Smooth muscle cell (in vitro differentiated cells): Measurements from ENCODE around the gene HOXB4. TPM values are rescaled to one million over a fixed set of nuclear protein-coding genes. Genes with fewer than 3 reads are reported as not detected.
"Not testable (repeated sequence)": the region's sequence is repeated elsewhere in the genome, so short reads cannot be mapped to it uniquely, and the experiment has no call there.

Source experiments
- DNase-seq: peaks from one replicate; lab custom pipeline; 2025; ENCODE audit not compliant: unreplicated experiment; lab: John Stamatoyannopoulos, UW
- H2AFZ ChIP-seq: fragments of 200-600 bp; sonication (generic); 2 replicates; pipeline ENCODE4 v1.6.0; 2016; ENCODE audit warnings: antibody characterized with exemption, low read depth, mild to moderate bottlenecking
- H3F3A ChIP-seq: fragments of 200-600 bp; sonication (generic); 2 replicates; pipeline ENCODE4 v1.6.0; 2017; ENCODE audit warnings: antibody characterized with exemption, low read depth
- H3K27ac ChIP-seq: fragments of 200-600 bp; sonication (generic); 2 replicates; pipeline ENCODE4 v1.5.1; 2016; ENCODE audit warnings: low read depth, mild to moderate bottlenecking
- H3K27me3 ChIP-seq: fragments of 200-600 bp; sonication (generic); 2 replicates; pipeline ENCODE4 v1.6.1; 2016; ENCODE audit warnings: low read depth, mild to moderate bottlenecking
- H3K36me3 ChIP-seq: fragments of 200-600 bp; sonication (generic); 2 replicates; pipeline ENCODE4 v1.5.1; 2016; ENCODE audit warnings: low read depth
- H3K4me1 ChIP-seq: fragments of 200-600 bp; sonication (generic); 2 replicates; pipeline ENCODE4 v1.5.1; 2016; ENCODE audit warnings: low read depth
- H3K4me2 ChIP-seq: fragments of 200-600 bp; sonication (generic); 2 replicates; pipeline ENCODE4 v1.6.0; 2016; ENCODE audit warnings: mild to moderate bottlenecking
- H3K4me3 ChIP-seq: fragments of 200-600 bp; sonication (generic); 2 replicates; pipeline ENCODE4 v1.5.1; 2016; ENCODE audit warnings: mild to moderate bottlenecking
- H3K79me2 ChIP-seq: fragments of 200-600 bp; sonication (generic); 2 replicates; pipeline ENCODE4 v1.6.0; 2016; ENCODE audit warnings: low read depth, mild to moderate bottlenecking
- H3K9ac ChIP-seq: fragments of 200-600 bp; sonication (generic); 2 replicates; pipeline ENCODE4 v1.6.0; 2016; ENCODE audit warnings: low read depth
- H3K9me3 ChIP-seq: fragments of 200-600 bp; sonication (generic); replicated peaks from 2 replicates; pipeline ENCODE4 v1.5.1; 2016; ENCODE audit warnings: low read depth
- H4K20me1 ChIP-seq: fragments of 200-600 bp; sonication (generic); 2 replicates; pipeline ENCODE4 v1.6.0; 2016; ENCODE audit warnings: low read depth
- WGBS: methylation state at CpG from one replicate; pipeline ENCODE4 v1.1.7; 2016; ENCODE audit warnings: low lambda C conversion rate; 5-methylcytosine and 5-hydroxymethylcytosine counted together
- polyA plus RNA-seq: library from polyadenylated mRNA; unstranded; fragments of >200 nt; fragmentation: Nextera tagmentation; extraction: Ambion mirVana; gene quantifications from 2 replicates; pipeline ENCODE4 v1.2.1, GENCODE V29; 2016
- total RNA-seq: library from RNA; depleted of rRNA; stranded (reverse); fragments of >200 nt; gene quantifications from 2 replicates; pipeline ENCODE4 v1.2.3, GENCODE V29; 2014
- TF ChIP-seq, protein P1 (sequence below): fragments of 200-600 bp; sonication (generic); IDR thresholded peaks from 2 replicates; pipeline ENCODE4 v1.5.1; 2017; ENCODE audit warnings: borderline replicate concordance, mild to moderate bottlenecking, antibody characterized with exemption; ENCODE audit not compliant: insufficient read depth, poor library complexity, severe bottlenecking

The HOXB4 gene
- total and polyA plus RNA-seq, 2 experiments from 2014 or later: 0.96 to 2.6 TPM

DNA sequence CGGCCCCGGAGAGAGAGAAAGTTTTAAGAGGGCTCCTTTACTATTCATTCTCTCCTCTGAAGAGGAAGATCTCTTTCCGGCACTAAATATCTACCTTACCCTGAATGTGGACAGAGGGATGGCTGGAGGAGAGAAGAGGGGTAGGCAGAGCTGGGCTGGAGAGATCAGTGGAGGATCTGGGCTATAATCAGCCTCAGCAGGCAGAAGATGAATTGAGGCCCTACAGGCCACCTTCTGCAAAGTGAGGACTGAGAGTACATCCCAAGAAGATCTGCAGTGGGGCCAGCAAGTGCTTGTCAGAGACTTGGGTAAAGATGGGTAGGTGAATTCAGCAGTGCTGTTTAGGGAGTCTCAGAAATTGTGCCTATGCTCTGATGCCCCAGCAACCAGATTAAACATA, 40.8 kb downstream of the HOXB4 start:
- Histone ChIP-seq H3F3A (peaks cover 7% of the 10 kb centered on the region), H3K9me3 (no peaks in the 10 kb centered on the region), H3K27ac (peak overlapping the region; percentile 58), H3K4me1 (peaks cover 15% of the 10 kb centered on the region), H3K9ac (no peak overlapping the region), H3K4me2 (no peak overlapping the region), H3K27me3 (peaks cover 2% of the 10 kb centered on the region), H3K79me2 (peaks cover 16% of the 10 kb centered on the region), H3K36me3 (no peaks in the 10 kb centered on the region), H2AFZ (no peak overlapping the region), H4K20me1 (no peaks in the 10 kb centered on the region), H3K4me3 (no peak overlapping the region)
- TF ChIP-seq, protein P1, sequence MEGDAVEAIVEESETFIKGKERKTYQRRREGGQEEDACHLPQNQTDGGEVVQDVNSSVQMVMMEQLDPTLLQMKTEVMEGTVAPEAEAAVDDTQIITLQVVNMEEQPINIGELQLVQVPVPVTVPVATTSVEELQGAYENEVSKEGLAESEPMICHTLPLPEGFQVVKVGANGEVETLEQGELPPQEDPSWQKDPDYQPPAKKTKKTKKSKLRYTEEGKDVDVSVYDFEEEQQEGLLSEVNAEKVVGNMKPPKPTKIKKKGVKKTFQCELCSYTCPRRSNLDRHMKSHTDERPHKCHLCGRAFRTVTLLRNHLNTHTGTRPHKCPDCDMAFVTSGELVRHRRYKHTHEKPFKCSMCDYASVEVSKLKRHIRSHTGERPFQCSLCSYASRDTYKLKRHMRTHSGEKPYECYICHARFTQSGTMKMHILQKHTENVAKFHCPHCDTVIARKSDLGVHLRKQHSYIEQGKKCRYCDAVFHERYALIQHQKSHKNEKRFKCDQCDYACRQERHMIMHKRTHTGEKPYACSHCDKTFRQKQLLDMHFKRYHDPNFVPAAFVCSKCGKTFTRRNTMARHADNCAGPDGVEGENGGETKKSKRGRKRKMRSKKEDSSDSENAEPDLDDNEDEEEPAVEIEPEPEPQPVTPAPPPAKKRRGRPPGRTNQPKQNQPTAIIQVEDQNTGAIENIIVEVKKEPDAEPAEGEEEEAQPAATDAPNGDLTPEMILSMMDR: no peak
- 79% methylated on average over 3 of the region's 3 CpGs for WGBS
- no peak for DNase-seq

GRCh38 chr17:48535793-48536559, 42.2 kb downstream of the HOXB4 start:
- H3K4me1 ChIP-seq, H3F3A ChIP-seq, DNase-seq, H3K4me2 ChIP-seq, H3K36me3 ChIP-seq, H3K4me3 ChIP-seq, H4K20me1 ChIP-seq, H2AFZ ChIP-seq, H3K9ac ChIP-seq, H3K9me3 ChIP-seq, H3K79me2 ChIP-seq: not testable (repeated sequence)
- H3K27me3 ChIP-seq: peaks cover 16% of the 10 kb centered on the region
- 94% methylated on average over 9 of the region's 9 CpGs for WGBS
- H3K27ac ChIP-seq: peak overlapping the region; percentile 29

- Histone ChIP-seq H3K79me2 (no peaks in the 10 kb centered on the region), H4K20me1 (no peaks in the 10 kb centered on the region), H3F3A (no peaks in the 10 kb centered on the region), H3K27me3 (peaks cover 41% of the 10 kb centered on the region), H2AFZ (no peak overlapping the region), H3K27ac (no peak overlapping the region), H3K9ac (no peak overlapping the region), H3K9me3 (no peaks in the 10 kb centered on the region), H3K4me2 (no peak overlapping the region), H3K4me1 (no peaks in the 10 kb centered on the region), H3K4me3 (no peak overlapping the region), H3K36me3 (no peaks in the 10 kb centered on the region)
- WGBS: 92% methylated on average over 8 of the region's 8 CpGs
- TF ChIP-seq, protein P1: no peak
- DNase-seq: no peak
These were observed 45.9 kb downstream of the HOXB4 start for GRCh38 chr17:48532261-48532660.

GRCh38 chr17:48530887-48531272, 47.3 kb downstream of the HOXB4 start, which contains the start of gene HOXB1:
Gene HOXB1, minus strand, starts transcription at chr17:48531011. Its CDS starts 107 bp downstream, at chr17:48530904.
- no peaks in the 10 kb centered on the region for H4K20me1 ChIP-seq
- no peaks in the 10 kb centered on the region for H3K9me3 ChIP-seq
- 62% methylated on average over 15 of the region's 15 CpGs for WGBS
- no peak within 1 kb of the TSS for H3K9ac ChIP-seq
- peaks cover 6% of the 10 kb centered on the region for H3K4me1 ChIP-seq
- no peak within 1 kb of the TSS for H3K27ac ChIP-seq
- TF ChIP-seq, protein P1: no peak
- H3K79me2 ChIP-seq: no peaks in the 10 kb centered on the region
- H3K36me3 ChIP-seq: no peaks in the 10 kb centered on the region
- H3K4me2 ChIP-seq: no peak within 1 kb of the TSS
- H3K27me3 ChIP-seq: peaks cover 55% of the 10 kb centered on the region
- H3F3A ChIP-seq: no peaks in the 10 kb centered on the region
- H3K4me3 ChIP-seq: no peak within 1 kb of the TSS
- no peak for DNase-seq
- H2AFZ ChIP-seq: no peak within 1 kb of the TSS
